H1 (cell line): ENCODE results near the gene IL6R. TPM values are rescaled to one million over a fixed set of nuclear protein-coding genes. Genes with fewer than 3 reads are reported as not detected.

Experiments
- CTCF ChIA-PET: fragments of 300-600 bp; sonication (Branson Sonifier 250); formaldehyde crosslinking; loops from one replicate; lab custom pipeline; 2021; ENCODE audit not compliant: partially characterized antibody; lab: Charles Lee
- POLR2A ChIA-PET: fragments of 300-600 bp; sonication (Branson Sonifier 250); formaldehyde crosslinking; loops from one replicate; lab custom pipeline; 2021; ENCODE audit warnings: inconsistent platforms; ENCODE audit not compliant: partially characterized antibody; lab: Charles Lee
- DNase-seq, 2 experiments: peaks; one replicate each; pipeline versions ENCODE4 v3.0.0 to v3.0.0-alpha.2; 2010 to 2022; ENCODE audit warnings: low spot score in 2 of 2, low read depth in 1 of 2, mixed read lengths in 1 of 2
- FAIRE-seq: peaks from 2 replicates; lab custom pipeline; 2011; peaks lifted over from hg19 to GRCh38; lab: Jason Lieb, UNC
- H2AFZ ChIP-seq: 2 replicates; pipeline ENCODE4 v1.8.1; 2012; ENCODE audit warnings: low read length, inconsistent platforms
- H2AK5ac ChIP-seq: 2 replicates; pipeline ENCODE4 v1.6.1; 2013; ENCODE audit warnings: low read depth, low read length
- H2BK120ac ChIP-seq: replicated peaks from 2 replicates; pipeline ENCODE3; 2013; ENCODE audit warnings: low read depth, low read length, inconsistent platforms
- H2BK12ac ChIP-seq: 2 replicates; pipeline ENCODE4 v1.6.1; 2013; ENCODE audit warnings: low read depth, low read length
- H2BK15ac ChIP-seq: 2 replicates; pipeline ENCODE4 v1.6.1; 2013; ENCODE audit warnings: low read length
- H2BK20ac ChIP-seq: 2 replicates; pipeline ENCODE4 v1.6.1; 2013; ENCODE audit warnings: low read length
- H2BK5ac ChIP-seq: 2 replicates; pipeline ENCODE4 v1.6.1; 2013; ENCODE audit warnings: low read depth, low read length
- H3K14ac ChIP-seq: 2 replicates; pipeline ENCODE4 v1.6.1; 2013; ENCODE audit warnings: inconsistent platforms; ENCODE audit not compliant: insufficient read length
- H3K18ac ChIP-seq: 2 replicates; pipeline ENCODE4 v1.6.1; 2013; ENCODE audit warnings: low read length; ENCODE audit errors: extremely low read depth
- H3K23ac ChIP-seq: 2 replicates; pipeline ENCODE4 v1.6.1; 2013; ENCODE audit warnings: inconsistent platforms; ENCODE audit not compliant: insufficient read length
- H3K23me2 ChIP-seq: 2 replicates; pipeline ENCODE4 v1.6.1; 2013; ENCODE audit warnings: low read depth, low read length
- H3K27ac ChIP-seq: 2 replicates; pipeline ENCODE4 v1.6.1; 2011; ENCODE audit warnings: low read depth, low read length, inconsistent platforms
- H3K27me3 ChIP-seq, 4 experiments: replicated peaks in 1 of 4; 1 replicate in 1 of 4; 2 replicates in 3 of 4; pipeline versions ENCODE4 v1.6.1 to v1.8.1; 2011 to 2013; ENCODE audit warnings: low read length in 3 of 4, mild to moderate bottlenecking in 3 of 4, inconsistent platforms in 2 of 4, mixed read lengths in 2 of 4, moderate library complexity in 1 of 4; ENCODE audit not compliant: control insufficient read depth in 3 of 4, insufficient read depth in 3 of 4; ENCODE audit errors: extremely low read depth in 1 of 4
- H3K36me3 ChIP-seq, 4 experiments: 2 replicates each; pipeline versions ENCODE4 v1.6.1 to v1.8.1; 2011 to 2013; ENCODE audit warnings: mild to moderate bottlenecking in 4 of 4, low read length in 3 of 4, moderate library complexity in 2 of 4, control low read depth in 1 of 4, inconsistent platforms in 1 of 4; ENCODE audit not compliant: insufficient read depth in 4 of 4, control insufficient read depth in 2 of 4
- H3K4ac ChIP-seq: replicated peaks from 2 replicates; pipeline ENCODE3; 2013; ENCODE audit warnings: low read length, low read depth, mixed read lengths, inconsistent platforms; ENCODE audit not compliant: insufficient read length
- H3K4me1 ChIP-seq, 4 experiments: replicated peaks in 1 of 4; 1 replicate in 1 of 4; 2 replicates in 3 of 4; pipeline versions ENCODE4 v1.6.1 to v1.8.1; 2011 to 2013; ENCODE audit warnings: low read length in 3 of 4, inconsistent platforms in 2 of 4, mixed read lengths in 1 of 4; ENCODE audit not compliant: insufficient read depth in 4 of 4, control insufficient read depth in 3 of 4
- H3K4me2 ChIP-seq, 2 experiments: 2 replicates each; pipeline versions ENCODE4 v1.6.1 to v1.8.1; 2011 to 2013; ENCODE audit warnings: low read depth in 2 of 2, low read length in 2 of 2, control low read depth in 1 of 2, inconsistent platforms in 1 of 2, mild to moderate bottlenecking in 1 of 2; ENCODE audit not compliant: insufficient read depth in 1 of 2
- H3K4me3 ChIP-seq, 4 experiments: fragments of 200-600, 300-600 bp in 1 of 4; sonication (generic), shearing (Covaris generic), sonication (Bioruptor Twin) in 1 of 4; 2 replicates each; pipeline versions ENCODE4 v1.5.1 to v1.8.1; 2011 to 2016; ENCODE audit warnings: low read length in 4 of 4, low read depth in 3 of 4, control low read depth in 2 of 4, inconsistent platforms in 2 of 4, mild to moderate bottlenecking in 2 of 4, mixed read lengths in 1 of 4, moderate library complexity in 1 of 4; ENCODE audit not compliant: insufficient read depth in 2 of 4; ENCODE audit errors: extremely low read depth in 1 of 4
- H3K56ac ChIP-seq: replicated peaks from 2 replicates; pipeline ENCODE3; 2013; ENCODE audit warnings: low read depth, mild to moderate bottlenecking, mixed read lengths, low read length, inconsistent platforms; ENCODE audit not compliant: insufficient read length
- H3K79me1 ChIP-seq: 2 replicates; pipeline ENCODE4 v1.6.1; 2013; ENCODE audit warnings: low read depth, low read length, control low read depth
- H3K79me2 ChIP-seq, 2 experiments: 2 replicates each; pipeline versions ENCODE4 v1.6.1 to v1.8.1; 2012 to 2013; ENCODE audit warnings: low read length in 2 of 2, mild to moderate bottlenecking in 2 of 2, inconsistent platforms in 1 of 2; ENCODE audit not compliant: insufficient read depth in 2 of 2, control insufficient read depth in 1 of 2
- H3K9ac ChIP-seq, 4 experiments: replicated peaks in 1 of 4; 1 replicate in 1 of 4; 2 replicates in 3 of 4; pipeline versions ENCODE4 v1.6.1 to v1.8.1; 2011 to 2013; ENCODE audit warnings: low read depth in 3 of 4, low read length in 3 of 4, control low read depth in 2 of 4, mild to moderate bottlenecking in 2 of 4, moderate library complexity in 2 of 4, inconsistent platforms in 1 of 4; ENCODE audit errors: extremely low read depth in 1 of 4
- H3K9me3 ChIP-seq, 2 experiments: 2 replicates each; pipeline versions ENCODE4 v1.6.1 to v1.8.1; 2012 to 2013; ENCODE audit warnings: mild to moderate bottlenecking in 2 of 2, moderate library complexity in 2 of 2, control low read depth in 1 of 2, inconsistent platforms in 1 of 2, low read depth in 1 of 2, low read length in 1 of 2, mixed read lengths in 1 of 2; ENCODE audit not compliant: insufficient read depth in 2 of 2
- H4K20me1 ChIP-seq, 2 experiments: replicated peaks in 1 of 2; 2 replicates each; pipeline versions ENCODE3 to v1.8.1; 2011 to 2013; ENCODE audit warnings: inconsistent platforms in 2 of 2, low read length in 2 of 2, mild to moderate bottlenecking in 1 of 2; ENCODE audit not compliant: insufficient read depth in 2 of 2, control insufficient read depth in 1 of 2
- H4K5ac ChIP-seq: 2 replicates; pipeline ENCODE4 v1.6.1; 2013; ENCODE audit warnings: low read length, low read depth, mixed read lengths, inconsistent platforms; ENCODE audit not compliant: insufficient read length
- H4K8ac ChIP-seq: 2 replicates; pipeline ENCODE4 v1.8.0; 2013; ENCODE audit warnings: mild to moderate bottlenecking, moderate library complexity, low read length, inconsistent platforms; ENCODE audit not compliant: insufficient read depth; ENCODE audit errors: extremely low read depth
- H4K91ac ChIP-seq: replicated peaks from 2 replicates; pipeline ENCODE3; 2013; ENCODE audit warnings: low read length, mixed read lengths, inconsistent platforms; ENCODE audit not compliant: insufficient read length
- TBP ChIP-seq: IDR thresholded peaks from 2 replicates; pipeline ENCODE4 v1.6.1; 2011; ENCODE audit warnings: low read depth, low read length, improper control_type of control experiment
- TCF12 ChIP-seq: IDR thresholded peaks from 2 replicates; pipeline ENCODE4 v1.6.1; 2011; ENCODE audit warnings: low read depth, mild to moderate bottlenecking, low read length
- whole genome bisulfite sequencing, 2 experiments: shearing (Covaris generic) in 1 of 2; methylation state at CpG; one replicate each; pipeline versions ENCODE4 v1.1.6 to v1.1.7; 2013 to 2015; ENCODE audit warnings: low lambda C conversion rate in 2 of 2, mixed read lengths in 2 of 2, inconsistent platforms in 1 of 2, low coverage in 1 of 2, missing lambda C conversion rate in 1 of 2; ENCODE audit not compliant: insufficient replicate concordance in 2 of 2, insufficient coverage in 1 of 2, insufficient read length in 1 of 2; ENCODE audit errors: extremely low coverage in 1 of 2, missing lambda C conversion rate in 1 of 2; 5-methylcytosine and 5-hydroxymethylcytosine counted together
- polyA plus RNA-seq, 7 experiments: library from polyadenylated mRNA; depleted of rRNA in 3 of 7; stranded (reverse) in 5 of 7; unstranded in 2 of 7; fragments of >200 nt in 5 of 7; fragments of 200-250 nt in 2 of 7; gene quantifications; 1 replicate in 5 of 7; 2 replicates in 1 of 7; 4 replicates in 1 of 7; pipeline versions ENCODE4 v1.2.1 to v1.2.3, GENCODE V29; 2011 to 2013; ENCODE audit warnings: missing spikeins in 2 of 7, mixed read lengths in 2 of 7
- total RNA-seq: library from RNA; stranded (reverse); fragmentation: NEBNext Ultra II Directional; extraction: Animal tissue kit (Norgen Biotek cat#: 25700); gene quantifications from 2 replicates; pipeline ENCODE4 v1.2.1, GENCODE V29; 2021

IL6R gene
- total and polyA plus RNA-seq, 2 of the 8 experiments (the other 6 are each of a cell fraction or from before 2014, with no cell fraction given), result 2.3 to 3.0 TPM

- Histone ChIP-seq H3K18ac (no peak overlapping the region), H2BK5ac (peak overlapping the region; percentile 26; the same call in 1 of the 2 replicates), H3K36me3 (no peaks in the 10 kb centered on the region), H3K14ac (no peak overlapping the region), H2AK5ac (no peak overlapping the region), H4K5ac (no peak overlapping the region), H3K56ac (no peak overlapping the region), H3K79me2 (no peaks in the 10 kb centered on the region), H3K4me2 (no peak overlapping the region), H3K27me3 (no peaks in the 10 kb centered on the region), H3K23ac (no peak overlapping the region), H2BK120ac (no peak overlapping the region), H3K4me1 (peaks cover 0 to 7% (median 1%) of the 10 kb centered on the region in 4 experiments; a peak in 3 of 7 replicates), H4K91ac (peak overlapping the region; percentile 44), H3K79me1 (no peaks in the 10 kb centered on the region), H4K20me1 (no peaks in the 10 kb centered on the region), H3K4ac (no peak overlapping the region), H3K23me2 (no peaks in the 10 kb centered on the region), H4K8ac (no peak overlapping the region), H2BK12ac (no peak overlapping the region), H3K9ac (no peak overlapping the region), H2AFZ (no peak overlapping the region), H3K27ac (no peak overlapping the region), H3K9me3 (no peaks in the 10 kb centered on the region), H3K4me3 (no peak overlapping the region), H2BK20ac (no peak overlapping the region), H2BK15ac (no peak overlapping the region; the same call in 1 of the 2 replicates)
- no peak for DNase-seq
- CTCF ChIA-PET, result interaction anchor here (0.7 to 2.5 kb wide), 7 partner anchors 9 to 145 kb away, joined by 3 to 13 read pairs (median 4); no protein-coding TSS in a partner anchor
- 84% methylated on average over 8 of the region's 10 CpGs; no CpG with 5 or more reads in 1 of the 2 experiments for WGBS, 2 experiments
- POLR2A ChIA-PET, result interaction anchor here (1.1 to 1.2 kb wide), 2 partner anchors 11 to 153 kb away, joined by 3 read pairs; no protein-coding TSS in a partner anchor
- TF ChIP-seq TCF12, result no peak
- no peak for TF ChIP-seq TBP
- no peak for FAIRE-seq
Measured at GRCh38 chr1:154420961-154421924, 16.1 kb downstream of the IL6R start.
